ENCODE results near the gene NRSN2.
"Not testable (repeated sequence)": the region's sequence is repeated elsewhere in the genome, so short reads cannot be mapped to it uniquely, and the experiment has no call there.

NRSN2 gene

GRCh38 chr20:368915-369314 lies 22.0 kb downstream of the NRSN2 start:
- Mint-ChIP-seq H3K27me3 (peaks cover 13 to 27% of the 10 kb centered on the region in 2 donors), H3K27ac (no peak overlapping the region)
- ATAC-seq (replicated peaks) = no peak

GRCh38 chr20:370151-370600 lies 23.3 kb downstream of the NRSN2 start:
- H3K4me3 Mint-ChIP-seq = no peak overlapping the region
- DNase-seq = no peak
- no peaks in the 10 kb centered on the region for H3K9me3 Mint-ChIP-seq
- ATAC-seq (replicated peaks) = no peak
- no peaks in the 10 kb centered on the region for H3K36me3 Mint-ChIP-seq (ENCODE audit: insufficient read depth)
- peaks cover 13 to 27% of the 10 kb centered on the region in 2 donors for H3K27me3 Mint-ChIP-seq
- H3K4me1 Mint-ChIP-seq (ENCODE audit: low read depth in 2 of 2) = peaks cover 3 to 4% of the 10 kb centered on the region in 2 donors
- no peak overlapping the region for H3K27ac Mint-ChIP-seq

More at GRCh38 chr20:368915-369314, 22.0 kb downstream of the NRSN2 start:
- H3K36me3 Mint-ChIP-seq (ENCODE audit: insufficient read depth) = no peaks in the 10 kb centered on the region
- H3K4me1 Mint-ChIP-seq (ENCODE audit: low read depth in 2 of 2) = peaks cover 3 to 4% of the 10 kb centered on the region in 2 donors
- H3K4me3 Mint-ChIP-seq = no peak overlapping the region
- H3K9me3 Mint-ChIP-seq = no peaks in the 10 kb centered on the region
- DNase-seq = no peak

- DNase-seq (no peak), ATAC-seq (replicated peaks) (no peak)
- Mint-ChIP-seq H3K4me1 (ENCODE audit: low read depth in 2 of 2) (peaks cover 0 to 3% of the 10 kb centered on the region in 2 donors), H3K4me3 (no peak overlapping the region), H3K27ac (no peak overlapping the region), H3K36me3 (ENCODE audit: insufficient read depth) (no peaks in the 10 kb centered on the region), H3K27me3 (peaks cover 13 to 27% of the 10 kb centered on the region in 2 donors), H3K9me3 (no peaks in the 10 kb centered on the region)
Measured at GRCh38 chr20:370977-371754, 24.3 kb downstream of the NRSN2 start.

GRCh38 chr20:371755-372542 lies 25.0 kb downstream of the NRSN2 start:
- Mint-ChIP-seq H3K36me3 (ENCODE audit: insufficient read depth) (no peaks in the 10 kb centered on the region), H3K4me1 (ENCODE audit: low read depth in 2 of 2) (peaks cover 0 to 3% of the 10 kb centered on the region in 2 donors), H3K4me3 (no peak overlapping the region), H3K9me3 (no peaks in the 10 kb centered on the region), H3K27ac (peak overlapping the region in 1 of 2 donors; percentile 59), H3K27me3 (peaks cover 13 to 27% of the 10 kb centered on the region in 2 donors)
- ATAC-seq (replicated peaks) = no peak
- no peak for DNase-seq

GRCh38 chr20:372543-373082 lies 25.7 kb downstream of the NRSN2 start:
- DNase-seq; H3K27ac Mint-ChIP-seq; H3K9me3 Mint-ChIP-seq; H3K36me3 Mint-ChIP-seq (ENCODE audit: insufficient read depth); H3K4me1 Mint-ChIP-seq (ENCODE audit: low read depth in 2 of 2); ATAC-seq (replicated peaks); H3K4me3 Mint-ChIP-seq: not testable (repeated sequence)
- H3K27me3 Mint-ChIP-seq = peaks cover 13 to 24% of the 10 kb centered on the region in 2 donors

- H3K4me1 Mint-ChIP-seq (ENCODE audit: low read depth in 2 of 2) = peaks cover 0 to 3% of the 10 kb centered on the region in 2 donors
- no peak for ATAC-seq (replicated peaks)
Measured at GRCh38 chr20:373171-373890, 26.4 kb downstream of the NRSN2 start.

GRCh38 chr20:375265-375889 lies 28.5 kb downstream of the NRSN2 start:
- peaks cover 3% of the 10 kb centered on the region for H3K36me3 Mint-ChIP-seq (ENCODE audit: insufficient read depth)
- no peaks in the 10 kb centered on the region for H3K9me3 Mint-ChIP-seq
- no peaks in the 10 kb centered on the region for H3K4me1 Mint-ChIP-seq (ENCODE audit: low read depth in 2 of 2)
- H3K27me3 Mint-ChIP-seq = no peaks in the 10 kb centered on the region
- no peak for ATAC-seq (replicated peaks)
- H3K27ac Mint-ChIP-seq = no peak overlapping the region
- no peak overlapping the region for H3K4me3 Mint-ChIP-seq
- DNase-seq = no peak

More at GRCh38 chr20:373171-373890, 26.4 kb downstream of the NRSN2 start:
- Mint-ChIP-seq H3K9me3 (no peaks in the 10 kb centered on the region), H3K4me3 (no peak overlapping the region), H3K27ac (no peak overlapping the region), H3K36me3 (ENCODE audit: insufficient read depth) (no peaks in the 10 kb centered on the region), H3K27me3 (peaks cover 13 to 17% of the 10 kb centered on the region in 2 donors)
- no peak for DNase-seq

GRCh38 chr20:376089-376488 lies 29.2 kb downstream of the NRSN2 start:
- H3K4me1 Mint-ChIP-seq (ENCODE audit: low read depth in 2 of 2) = no peaks in the 10 kb centered on the region
- no peaks in the 10 kb centered on the region for H3K9me3 Mint-ChIP-seq
- ATAC-seq (replicated peaks) (no peak), DNase-seq (no peak)
- no peaks in the 10 kb centered on the region for H3K27me3 Mint-ChIP-seq
- no peak overlapping the region for H3K4me3 Mint-ChIP-seq
- H3K36me3 Mint-ChIP-seq (ENCODE audit: insufficient read depth) = peaks cover 8% of the 10 kb centered on the region
- H3K27ac Mint-ChIP-seq = no peak overlapping the region

- Mint-ChIP-seq H3K4me3 (no peak overlapping the region), H3K27ac (no peak overlapping the region), H3K9me3 (no peaks in the 10 kb centered on the region), H3K27me3 (no peaks in the 10 kb centered on the region), H3K36me3 (ENCODE audit: insufficient read depth) (peaks cover 8% of the 10 kb centered on the region), H3K4me1 (ENCODE audit: low read depth in 2 of 2) (no peaks in the 10 kb centered on the region)
- ATAC-seq (replicated peaks) (no peak), DNase-seq (no peak)
Measured at GRCh38 chr20:376750-377149, 29.8 kb downstream of the NRSN2 start.

- peaks cover 14% of the 10 kb centered on the region for H3K36me3 Mint-ChIP-seq (ENCODE audit: insufficient read depth)
- not testable (repeated sequence) for ATAC-seq (replicated peaks); H3K27ac Mint-ChIP-seq; H3K4me1 Mint-ChIP-seq (ENCODE audit: low read depth in 2 of 2); H3K4me3 Mint-ChIP-seq; H3K27me3 Mint-ChIP-seq; DNase-seq; H3K9me3 Mint-ChIP-seq
Measured at GRCh38 chr20:377578-377977, 30.7 kb downstream of the NRSN2 start.

- DNase-seq (no peak), ATAC-seq (replicated peaks) (no peak)
- no peaks in the 10 kb centered on the region for H3K27me3 Mint-ChIP-seq
- no peak overlapping the region for H3K4me3 Mint-ChIP-seq
- no peaks in the 10 kb centered on the region for H3K9me3 Mint-ChIP-seq
- peaks cover 4 to 9% of the 10 kb centered on the region in 2 donors for H3K4me1 Mint-ChIP-seq (ENCODE audit: low read depth in 2 of 2)
- H3K36me3 Mint-ChIP-seq (ENCODE audit: insufficient read depth) = peaks cover 14% of the 10 kb centered on the region
- H3K27ac Mint-ChIP-seq = no peak overlapping the region
Measured at GRCh38 chr20:378961-379336, 32.0 kb downstream of the NRSN2 start.

- DNase-seq = peak; percentile 35 to 50 (median 44)
- H3K9me3 Mint-ChIP-seq = no peaks in the 10 kb centered on the region
Measured at GRCh38 chr20:380763-381580, 34.1 kb downstream of the NRSN2 start.

More at GRCh38 chr20:380763-381580, 34.1 kb downstream of the NRSN2 start:
- Mint-ChIP-seq H3K27me3 (no peaks in the 10 kb centered on the region), H3K4me3 (peak overlapping the region; percentile 86 to 90), H3K27ac (peak overlapping the region; percentile 66 to 71), H3K36me3 (ENCODE audit: insufficient read depth) (peaks cover 14% of the 10 kb centered on the region), H3K4me1 (ENCODE audit: low read depth in 2 of 2) (peaks cover 4 to 9% of the 10 kb centered on the region in 2 donors)
- ATAC-seq (replicated peaks) = peak; percentile 47

Data from effector memory CD8-positive, alpha-beta T cell (primary cell).